Inflammatory macrophage (primary cell): ENCODE measurements around the gene PTPN3.

Experiments
- DNase-seq, 2 donors: peaks; one replicate each; pipeline ENCODE4 v3.0.0-alpha.2; 2020 to 2022

The PTPN3 gene

DNA sequence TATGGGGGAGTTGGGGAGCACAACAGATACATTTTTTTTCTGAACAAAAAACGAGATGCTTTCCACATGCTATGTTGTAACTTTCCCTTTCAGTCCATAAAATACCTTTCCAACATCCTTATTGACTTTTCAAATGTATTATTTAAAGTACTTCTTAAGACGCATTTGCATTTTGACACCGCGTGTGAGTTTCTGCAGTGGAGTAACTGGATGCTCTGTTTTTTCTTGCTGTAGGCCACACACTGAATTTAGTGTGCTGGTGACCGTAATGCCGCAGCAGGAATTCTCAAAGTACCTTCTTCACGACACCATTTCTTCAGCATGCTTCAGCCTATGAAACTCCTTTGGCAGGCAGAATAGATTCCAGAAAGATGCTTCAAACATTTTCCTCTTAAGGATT is 163.0 kb downstream of the PTPN3 start:
- DNase-seq, result no peak

DNA sequence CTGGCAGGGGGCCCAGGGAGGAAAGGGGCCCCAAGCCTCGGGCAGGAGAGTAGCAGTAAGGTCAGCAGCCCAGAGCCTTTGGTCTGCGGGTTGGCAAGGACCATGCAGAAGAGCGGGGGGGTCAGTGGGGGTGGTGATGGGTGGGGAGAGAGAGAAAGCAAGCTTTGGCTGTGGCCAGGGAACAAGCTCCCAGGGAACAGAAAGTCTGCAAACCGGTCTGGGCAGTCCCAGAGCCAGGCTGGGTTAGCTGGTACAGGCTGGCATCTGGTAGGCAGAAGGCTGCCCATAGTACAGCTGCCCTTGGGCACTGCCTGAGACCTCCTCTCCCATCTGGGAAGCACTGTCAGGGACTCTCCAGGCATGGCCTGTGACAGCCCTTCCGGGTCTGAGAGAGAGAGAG is 166.8 kb downstream of the PTPN3 start:
- no peak for DNase-seq

DNA sequence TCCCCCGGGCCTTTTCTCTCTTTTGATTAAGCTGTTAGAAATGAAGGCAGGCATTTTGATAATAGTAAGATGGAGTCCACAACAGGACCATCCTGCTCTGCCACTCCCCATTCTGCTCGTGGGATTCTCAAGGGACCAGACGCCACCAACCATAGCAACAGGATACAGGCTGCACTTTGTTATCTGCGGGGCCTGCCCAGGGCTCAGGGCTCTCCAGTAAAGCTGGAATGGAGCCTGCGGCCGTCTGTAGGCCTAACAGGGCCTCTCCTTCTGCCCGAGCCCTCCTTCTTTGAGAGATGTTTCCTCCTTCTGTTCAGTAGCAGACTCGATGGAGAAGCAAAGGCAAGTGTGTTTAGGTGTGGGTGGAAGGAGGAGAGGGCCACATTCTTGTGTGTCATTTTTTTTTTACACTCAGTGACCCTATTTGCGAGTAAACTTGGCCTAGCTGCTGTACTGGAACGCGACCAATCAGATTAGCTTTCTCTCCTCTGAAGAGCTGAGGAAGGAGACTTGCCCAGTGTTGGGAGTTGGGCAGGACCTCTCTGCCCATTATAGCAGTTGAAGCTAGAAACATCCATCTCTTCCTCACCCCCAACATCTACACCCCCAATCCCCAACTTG is 168.4 kb downstream of the PTPN3 start:
- no peak for DNase-seq

DNA sequence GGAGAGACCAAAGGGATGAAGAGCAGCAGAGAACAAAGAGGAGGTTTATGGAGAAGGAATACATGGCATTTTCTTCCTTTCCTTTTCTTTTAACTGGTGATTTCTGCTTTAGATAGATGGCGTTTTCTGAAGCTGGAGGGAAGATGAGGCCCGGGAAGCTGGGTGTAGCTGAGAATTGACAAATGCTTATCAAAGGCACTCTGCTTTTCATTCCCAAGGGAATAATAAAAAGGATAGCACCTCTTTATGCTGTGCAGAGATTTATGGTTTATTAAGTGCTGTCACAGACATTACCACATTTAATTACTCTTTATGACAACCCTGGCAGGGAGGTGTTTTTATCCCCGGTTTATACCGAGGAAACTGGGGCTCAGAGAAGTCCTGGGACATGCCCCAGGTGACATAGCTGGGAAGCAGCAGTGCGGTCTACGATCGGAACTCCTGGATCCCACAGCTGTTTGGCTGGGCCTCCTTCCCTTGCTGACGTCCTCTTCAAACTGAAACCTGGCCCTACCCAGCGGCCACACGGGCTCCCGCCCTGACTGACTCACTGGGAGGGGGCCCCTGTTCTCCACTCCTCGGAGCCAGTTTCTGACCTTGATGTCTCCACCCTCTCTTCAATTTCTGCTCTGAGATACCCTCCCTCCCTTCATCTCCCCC is 169.0 kb downstream of the PTPN3 start:
- DNase-seq, result no peak
